ENCODE measurements around the gene TUBB3. TPM values are rescaled to one million over a fixed set of nuclear protein-coding genes. Genes with fewer than 3 reads are reported as not detected.

Gene TUBB3
- polyA plus RNA-seq, 4 donors, result 0.89 to 42.0 (median 4.6) TPM

GRCh38 chr16:89958068-89958467 is 34.9 kb downstream of the TUBB3 start:
- WGBS, 3 donors, result 92 to 98% (median 96%) methylated on average over 7 of the region's 7 CpGs
- H3K9me3 ChIP-seq (ENCODE audit: control insufficient read depth in 2 of 2, insufficient read depth in 1 of 2, low read depth in 1 of 2, low read length in 1 of 2), result no peaks in the 10 kb centered on the region
- H3K4me1 ChIP-seq (ENCODE audit: control insufficient read depth in 3 of 3, insufficient read depth in 2 of 3, low read depth in 1 of 3, low read length in 2 of 3), result no peaks in the 10 kb centered on the region
- no peak overlapping the region for H3K4me3 ChIP-seq (ENCODE audit: low read depth in 1 of 3, low read length in 3 of 3)
- FAIRE-seq, result no peak
- H3K27me3 ChIP-seq (ENCODE audit: control insufficient read depth in 3 of 3, insufficient read depth in 3 of 3, low read length in 3 of 3), result no peaks in the 10 kb centered on the region
- H3K27ac ChIP-seq (ENCODE audit: low read depth in 1 of 3, low read length in 2 of 3), result no peak overlapping the region
- H3K36me3 ChIP-seq (ENCODE audit: control insufficient read depth in 3 of 3, insufficient read depth in 2 of 3, low read depth in 1 of 3, low read length in 3 of 3), result peaks cover 0 to 87% (median 0%) of the 10 kb centered on the region in 3 donors
- no peak for DNase-seq

- Histone ChIP-seq H3K36me3 (ENCODE audit: control insufficient read depth in 3 of 3, insufficient read depth in 2 of 3, low read depth in 1 of 3, low read length in 3 of 3) (peaks cover 0 to 87% (median 0%) of the 10 kb centered on the region in 3 donors), H3K4me1 (ENCODE audit: control insufficient read depth in 3 of 3, insufficient read depth in 2 of 3, low read depth in 1 of 3, low read length in 2 of 3) (no peaks in the 10 kb centered on the region), H3K9me3 (ENCODE audit: control insufficient read depth in 2 of 2, insufficient read depth in 1 of 2, low read depth in 1 of 2, low read length in 1 of 2) (no peaks in the 10 kb centered on the region), H3K27me3 (ENCODE audit: control insufficient read depth in 3 of 3, insufficient read depth in 3 of 3, low read length in 3 of 3) (no peaks in the 10 kb centered on the region), H3K4me3 (ENCODE audit: low read depth in 1 of 3, low read length in 3 of 3) (no peak overlapping the region), H3K27ac (ENCODE audit: low read depth in 1 of 3, low read length in 2 of 3) (no peak overlapping the region)
- no peak for DNase-seq
- no peak for FAIRE-seq
- 96 to 98% (median 98%) methylated on average over 10 of the region's 10 CpGs for WGBS, 3 donors
These were observed 35.5 kb downstream of the TUBB3 start for GRCh38 chr16:89958596-89958995.

GRCh38 chr16:89960966-89961365 is 37.8 kb downstream of the TUBB3 start:
- H3K4me1 ChIP-seq (ENCODE audit: control insufficient read depth in 3 of 3, insufficient read depth in 2 of 3, low read depth in 1 of 3, low read length in 2 of 3), result no peaks in the 10 kb centered on the region
- no peak overlapping the region for H3K4me3 ChIP-seq (ENCODE audit: low read depth in 1 of 3, low read length in 3 of 3)
- peaks cover 0 to 82% (median 2%) of the 10 kb centered on the region in 3 donors for H3K36me3 ChIP-seq (ENCODE audit: control insufficient read depth in 3 of 3, insufficient read depth in 2 of 3, low read depth in 1 of 3, low read length in 3 of 3)
- DNase-seq, result peak in 1 of 2 donors; percentile 82
- no peaks in the 10 kb centered on the region for H3K9me3 ChIP-seq (ENCODE audit: control insufficient read depth in 2 of 2, insufficient read depth in 1 of 2, low read depth in 1 of 2, low read length in 1 of 2)
- FAIRE-seq, result no peak
- H3K27me3 ChIP-seq (ENCODE audit: control insufficient read depth in 3 of 3, insufficient read depth in 3 of 3, low read length in 3 of 3), result no peaks in the 10 kb centered on the region
- WGBS, 3 donors, result 68 to 95% (median 69%) methylated on average over 13 of the region's 13 CpGs
- H3K27ac ChIP-seq (ENCODE audit: low read depth in 1 of 3, low read length in 2 of 3), result no peak overlapping the region

GRCh38 chr16:89961920-89962319 is 38.8 kb downstream of the TUBB3 start:
- WGBS, 3 donors, result 66 to 95% (median 69%) methylated on average over 19 to 23 of the region's 23 CpGs
- Histone ChIP-seq H3K4me1 (ENCODE audit: control insufficient read depth in 3 of 3, insufficient read depth in 2 of 3, low read depth in 1 of 3, low read length in 2 of 3) (no peaks in the 10 kb centered on the region), H3K27me3 (ENCODE audit: control insufficient read depth in 3 of 3, insufficient read depth in 3 of 3, low read length in 3 of 3) (no peaks in the 10 kb centered on the region), H3K36me3 (ENCODE audit: control insufficient read depth in 3 of 3, insufficient read depth in 2 of 3, low read depth in 1 of 3, low read length in 3 of 3) (peaks cover 0 to 82% (median 2%) of the 10 kb centered on the region in 3 donors), H3K4me3 (ENCODE audit: low read depth in 1 of 3, low read length in 3 of 3) (no peak overlapping the region), H3K9me3 (ENCODE audit: control insufficient read depth in 2 of 2, insufficient read depth in 1 of 2, low read depth in 1 of 2, low read length in 1 of 2) (no peaks in the 10 kb centered on the region), H3K27ac (ENCODE audit: low read depth in 1 of 3, low read length in 2 of 3) (no peak overlapping the region)
- DNase-seq (no peak), FAIRE-seq (no peak)

- H3K36me3 ChIP-seq (ENCODE audit: control insufficient read depth in 3 of 3, insufficient read depth in 2 of 3, low read depth in 1 of 3, low read length in 3 of 3), result peaks cover 0 to 74% (median 2%) of the 10 kb centered on the region in 3 donors
- WGBS, 3 donors, result 86 to 91% (median 87%) methylated on average over 26 of the region's 26 CpGs
- no peaks in the 10 kb centered on the region for H3K9me3 ChIP-seq (ENCODE audit: control insufficient read depth in 2 of 2, insufficient read depth in 1 of 2, low read depth in 1 of 2, low read length in 1 of 2)
- H3K4me1 ChIP-seq (ENCODE audit: control insufficient read depth in 3 of 3, insufficient read depth in 2 of 3, low read depth in 1 of 3, low read length in 2 of 3), result no peaks in the 10 kb centered on the region
- H3K27me3 ChIP-seq (ENCODE audit: control insufficient read depth in 3 of 3, insufficient read depth in 3 of 3, low read length in 3 of 3), result no peaks in the 10 kb centered on the region
- FAIRE-seq (no peak), DNase-seq (no peak)
- H3K27ac ChIP-seq (ENCODE audit: low read depth in 1 of 3, low read length in 2 of 3), result no peak overlapping the region
- H3K4me3 ChIP-seq (ENCODE audit: low read depth in 1 of 3, low read length in 3 of 3), result no peak overlapping the region
These were observed 39.8 kb downstream of the TUBB3 start for GRCh38 chr16:89962754-89963498.

GRCh38 chr16:89964201-89964600 is 41.1 kb downstream of the TUBB3 start:
- FAIRE-seq, result no peak
- Histone ChIP-seq H3K36me3 (ENCODE audit: control insufficient read depth in 3 of 3, insufficient read depth in 2 of 3, low read depth in 1 of 3, low read length in 3 of 3) (peaks cover 0 to 62% (median 2%) of the 10 kb centered on the region in 3 donors), H3K27ac (ENCODE audit: low read depth in 1 of 3, low read length in 2 of 3) (no peak overlapping the region), H3K4me3 (ENCODE audit: low read depth in 1 of 3, low read length in 3 of 3) (no peak overlapping the region), H3K4me1 (ENCODE audit: control insufficient read depth in 3 of 3, insufficient read depth in 2 of 3, low read depth in 1 of 3, low read length in 2 of 3) (no peaks in the 10 kb centered on the region), H3K27me3 (ENCODE audit: control insufficient read depth in 3 of 3, insufficient read depth in 3 of 3, low read length in 3 of 3) (no peaks in the 10 kb centered on the region), H3K9me3 (ENCODE audit: control insufficient read depth in 2 of 2, insufficient read depth in 1 of 2, low read depth in 1 of 2, low read length in 1 of 2) (no peaks in the 10 kb centered on the region)
- no peak for DNase-seq
- WGBS, 3 donors, result 91 to 95% (median 92%) methylated on average over 25 of the region's 25 CpGs

GRCh38 chr16:89965447-89966225 is 42.5 kb downstream of the TUBB3 start:
- WGBS, 3 donors, result 90 to 92% (median 91%) methylated on average over 27 to 30 of the region's 30 CpGs

GRCh38 chr16:89966756-89967155 is 43.6 kb downstream of the TUBB3 start:
- peaks cover 1 to 9% (median 8%) of the 10 kb centered on the region in 3 donors for H3K4me1 ChIP-seq (ENCODE audit: control insufficient read depth in 3 of 3, insufficient read depth in 2 of 3, low read depth in 1 of 3, low read length in 2 of 3)
- DNase-seq, result no peak
- H3K9me3 ChIP-seq (ENCODE audit: control insufficient read depth in 2 of 2, insufficient read depth in 1 of 2, low read depth in 1 of 2, low read length in 1 of 2), result peaks cover 0 to 22% of the 10 kb centered on the region in 2 donors
- no peaks in the 10 kb centered on the region for H3K27me3 ChIP-seq (ENCODE audit: control insufficient read depth in 3 of 3, insufficient read depth in 3 of 3, low read length in 3 of 3)
- H3K36me3 ChIP-seq (ENCODE audit: control insufficient read depth in 3 of 3, insufficient read depth in 2 of 3, low read depth in 1 of 3, low read length in 3 of 3), result peaks cover 0 to 45% (median 2%) of the 10 kb centered on the region in 3 donors
- no peak overlapping the region for H3K27ac ChIP-seq (ENCODE audit: low read depth in 1 of 3, low read length in 2 of 3)
- no peak for FAIRE-seq
- no peak overlapping the region for H3K4me3 ChIP-seq (ENCODE audit: low read depth in 1 of 3, low read length in 3 of 3)
- 84 to 87% (median 87%) methylated on average over 9 of the region's 9 CpGs for WGBS, 3 donors

More at GRCh38 chr16:89965447-89966225, 42.5 kb downstream of the TUBB3 start:
- Histone ChIP-seq H3K4me1 (ENCODE audit: control insufficient read depth in 3 of 3, insufficient read depth in 2 of 3, low read depth in 1 of 3, low read length in 2 of 3) (no peaks in the 10 kb centered on the region), H3K36me3 (ENCODE audit: control insufficient read depth in 3 of 3, insufficient read depth in 2 of 3, low read depth in 1 of 3, low read length in 3 of 3) (peaks cover 0 to 56% (median 2%) of the 10 kb centered on the region in 3 donors), H3K4me3 (ENCODE audit: low read depth in 1 of 3, low read length in 3 of 3) (no peak overlapping the region), H3K27me3 (ENCODE audit: control insufficient read depth in 3 of 3, insufficient read depth in 3 of 3, low read length in 3 of 3) (no peaks in the 10 kb centered on the region), H3K27ac (ENCODE audit: low read depth in 1 of 3, low read length in 2 of 3) (no peak overlapping the region), H3K9me3 (ENCODE audit: control insufficient read depth in 2 of 2, insufficient read depth in 1 of 2, low read depth in 1 of 2, low read length in 1 of 2) (peaks cover 0 to 11% of the 10 kb centered on the region in 2 donors)
- DNase-seq (no peak), FAIRE-seq (no peak)

Data from small intestine (tissue), 7 donors.